WERI-Rb-1 (cell line): ENCODE data around the gene SLC51A.
"Not testable (repeated sequence)": the region's sequence is repeated elsewhere in the genome, so short reads cannot be mapped to it uniquely, and the experiment has no call there.

Experiments used
- DNase-seq: peaks from one replicate; pipeline ENCODE4 v3.0.0-alpha.2; 2020
- H3K27ac ChIP-seq: fragments of 250-450 bp; sonication (Bioruptor Pico); 2 replicates; pipeline ENCODE4 v1.5.1; 2020; ENCODE audit warnings: mild to moderate bottlenecking, moderate library complexity
- H3K27me3 ChIP-seq: fragments of 250-450 bp; sonication (Bioruptor Pico); 2 replicates; pipeline ENCODE4 v1.5.1; 2021; ENCODE audit warnings: mild to moderate bottlenecking, low read depth, moderate library complexity; ENCODE audit not compliant: insufficient read depth, severe bottlenecking
- H3K36me3 ChIP-seq: fragments of 250-450 bp; sonication (Bioruptor Pico); 2 replicates; pipeline ENCODE4 v1.5.1; 2020; ENCODE audit warnings: mild to moderate bottlenecking, moderate library complexity
- H3K4me3 ChIP-seq: 2 replicates; pipeline ENCODE4 v1.5.1; 2011; ENCODE audit warnings: low read depth, mild to moderate bottlenecking, control low read depth, low read length
- H3K9me3 ChIP-seq: fragments of 250-450 bp; sonication (Bioruptor Pico); 2 replicates; pipeline ENCODE4 v1.5.1; 2021; ENCODE audit warnings: mild to moderate bottlenecking, moderate library complexity; ENCODE audit not compliant: severe bottlenecking
- CTCF ChIP-seq: IDR thresholded peaks from 2 replicates; pipeline ENCODE4 v1.5.1; 2011; ENCODE audit warnings: low read depth, mild to moderate bottlenecking, control low read depth, inconsistent platforms, low read length

The SLC51A gene

DNA sequence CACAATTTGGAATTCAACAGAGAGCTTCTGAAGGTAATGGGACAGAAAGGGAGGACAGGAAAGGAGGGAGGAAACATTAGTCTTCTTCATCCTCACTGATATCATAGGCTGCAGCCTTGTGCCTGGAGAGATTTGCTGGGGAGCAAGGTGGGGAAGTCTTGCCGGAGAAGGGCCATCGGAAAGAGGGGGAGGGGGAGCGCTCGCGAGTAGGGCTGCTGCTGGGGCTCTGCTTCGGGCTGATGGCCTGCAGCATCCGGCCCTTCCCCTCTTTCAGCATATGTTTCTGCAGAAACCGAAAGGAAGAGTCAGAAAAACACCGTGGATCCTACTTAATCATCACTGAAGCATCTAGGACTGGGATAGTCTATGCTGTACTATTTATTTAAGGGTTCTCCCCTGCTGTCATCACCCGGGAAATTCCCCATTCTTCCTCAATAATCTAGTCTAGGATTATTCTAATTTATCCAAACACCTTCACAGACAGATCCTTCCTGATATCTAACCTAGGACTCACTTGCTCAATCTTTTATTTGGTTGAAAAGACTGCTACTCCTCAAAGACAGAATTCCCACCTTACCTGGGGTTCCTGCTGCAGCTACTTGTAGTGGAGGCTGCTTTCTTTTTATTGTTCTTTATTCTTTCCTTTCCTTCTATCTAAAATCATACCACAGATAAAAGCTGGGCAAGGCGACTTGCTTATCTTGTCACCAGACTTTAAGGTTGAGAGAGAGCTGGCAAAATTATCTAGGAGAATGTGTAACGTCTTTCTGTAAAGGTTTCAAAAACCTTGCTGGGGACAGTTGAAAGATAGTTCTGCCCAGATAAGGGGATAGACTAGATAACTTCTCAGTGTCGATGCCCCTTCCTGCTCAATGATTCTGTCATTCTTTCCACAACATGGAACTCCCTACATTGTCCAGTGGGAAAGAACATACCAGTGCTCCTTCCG is 22.6 kb downstream of the SLC51A start:
- DNase-seq: no peak
- no peak for TF ChIP-seq CTCF
- no peaks in the 10 kb centered on the region; the same call in 1 of the 2 replicates for H3K36me3 ChIP-seq
- H3K27ac ChIP-seq: no peak overlapping the region
- no peak overlapping the region for H3K4me3 ChIP-seq
- H3K27me3 ChIP-seq: no peaks in the 10 kb centered on the region
- H3K9me3 ChIP-seq: no peaks in the 10 kb centered on the region

DNA sequence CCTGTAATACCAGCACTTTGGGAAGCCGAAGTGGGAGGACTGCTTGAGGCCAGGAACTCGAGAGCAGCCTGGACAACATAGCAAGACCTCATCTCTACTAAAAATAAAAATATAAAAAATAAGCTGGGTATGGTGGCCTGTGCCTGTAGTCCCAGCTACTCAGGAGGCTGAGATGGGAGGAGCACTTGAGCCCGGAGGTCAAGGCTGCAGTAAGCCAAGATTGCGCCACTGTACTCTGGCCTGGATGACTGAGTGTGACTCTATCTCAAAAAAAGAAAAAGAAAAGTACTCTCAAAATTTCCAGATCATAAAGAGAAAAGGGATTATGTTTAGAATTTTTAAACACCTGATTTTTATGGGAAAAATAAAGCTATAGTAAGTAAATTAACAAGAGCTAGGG is 24.1 kb downstream of the SLC51A start:
- Histone ChIP-seq H3K27ac (no peak overlapping the region), H3K4me3 (no peak overlapping the region), H3K36me3 (no peaks in the 10 kb centered on the region; the same call in 1 of the 2 replicates), H3K9me3 (no peaks in the 10 kb centered on the region), H3K27me3 (no peaks in the 10 kb centered on the region)
- TF ChIP-seq CTCF: no peak
- DNase-seq: no peak

GRCh38 chr3:196241704-196242103 is 25.4 kb downstream of the SLC51A start:
- Histone ChIP-seq H3K4me3 (no peak overlapping the region), H3K27me3 (no peaks in the 10 kb centered on the region), H3K36me3 (no peaks in the 10 kb centered on the region; the same call in 1 of the 2 replicates), H3K9me3 (no peaks in the 10 kb centered on the region), H3K27ac (no peak overlapping the region)
- TF ChIP-seq CTCF: no peak
- DNase-seq: no peak

GRCh38 chr3:196244166-196244565 is 27.8 kb downstream of the SLC51A start:
- not testable (repeated sequence) for H3K27me3 ChIP-seq, H3K27ac ChIP-seq, H3K4me3 ChIP-seq, H3K9me3 ChIP-seq, H3K36me3 ChIP-seq, DNase-seq

GRCh38 chr3:196246612-196247308 is 30.4 kb downstream of the SLC51A start:
- no peak for TF ChIP-seq CTCF
- no peaks in the 10 kb centered on the region for H3K27me3 ChIP-seq
- no peak overlapping the region for H3K4me3 ChIP-seq
- H3K27ac ChIP-seq: no peak overlapping the region
- no peaks in the 10 kb centered on the region; the same call in 1 of the 2 replicates for H3K36me3 ChIP-seq
- no peak for DNase-seq
- H3K9me3 ChIP-seq: no peaks in the 10 kb centered on the region

GRCh38 chr3:196251918-196252317 is 35.6 kb downstream of the SLC51A start:
- no peak for TF ChIP-seq CTCF
- H3K36me3 ChIP-seq: no peaks in the 10 kb centered on the region

More at GRCh38 chr3:196251918-196252317, 35.6 kb downstream of the SLC51A start:
- no peak overlapping the region for H3K27ac ChIP-seq
- no peaks in the 10 kb centered on the region for H3K9me3 ChIP-seq
- no peak for DNase-seq
- H3K27me3 ChIP-seq: no peaks in the 10 kb centered on the region
- H3K4me3 ChIP-seq: no peak overlapping the region
